Upper lobe of right lung (tissue), 1 donor: Measurements from ENCODE around the gene TYSND1. TPM values are rescaled to one million over a fixed set of nuclear protein-coding genes. Genes with fewer than 3 reads are reported as not detected.
"Not testable (repeated sequence)": the region's sequence is repeated elsewhere in the genome, so short reads cannot be mapped to it uniquely, and the experiment has no call there.

Source experiments
- ATAC-seq: fragments of 200-7000 bp; cut with Tn5 transposase; one replicate; pipeline ENCODE4 v1.9.1; 2020; ENCODE audit warnings: mild to moderate bottlenecking, moderate library complexity
- DNase-seq: peaks from one replicate; pipeline ENCODE4 v3.0.0-alpha.2; 2020
- H3K27ac ChIP-seq: fragments of 200-600 bp; one replicate; pipeline ENCODE4 v1.8.0; 2022
- H3K27me3 ChIP-seq: fragments of 200-600 bp; one replicate; pipeline ENCODE4 v1.8.0; 2022; ENCODE audit warnings: mild to moderate bottlenecking
- H3K36me3 ChIP-seq: fragments of 200-600 bp; one replicate; pipeline ENCODE4 v1.8.0; 2022
- H3K4me1 ChIP-seq: fragments of 200-600 bp; one replicate; pipeline ENCODE4 v1.8.0; 2022
- H3K4me3 ChIP-seq: fragments of 200-600 bp; one replicate; pipeline ENCODE4 v1.8.0; 2022; ENCODE audit warnings: mild to moderate bottlenecking
- H3K9me3 ChIP-seq: fragments of 200-600 bp; one replicate; pipeline ENCODE4 v1.8.0; 2022
- CTCF ChIP-seq: fragments of 200-600 bp; IDR thresholded peaks from one replicate; pipeline ENCODE4 v1.8.0; 2022; ENCODE audit warnings: antibody characterized with exemption
- intact Hi-C: fragments of 100-400 bp; cut with DNase I; formaldehyde crosslinking; loops from one replicate; pipeline ENCODE4 v1.11.0; 2022
- total RNA-seq: library from RNA; stranded (reverse); fragmentation: NEBNext Ultra II Directional; extraction: Animal tissue kit (Norgen Biotek cat#: 25700); gene quantifications from one replicate; pipeline ENCODE4 v1.2.1, GENCODE V29; 2021
- donor health status: DM: no; HTN: yes; CAD: no; lungs with severe emphysema.

Gene TYSND1
- total RNA-seq, 1 donor from 2014 or later, result 12.5 TPM

- ATAC-seq, result no peak
- no peak for DNase-seq
- Histone ChIP-seq H3K9me3 (no peaks in the 10 kb centered on the region), H3K4me1 (peaks cover 45% of the 10 kb centered on the region), H3K27ac (no peak overlapping the region), H3K27me3 (no peaks in the 10 kb centered on the region), H3K4me3 (no peak overlapping the region), H3K36me3 (peaks cover 53% of the 10 kb centered on the region)
- no peak for TF ChIP-seq CTCF
- intact Hi-C loops, result no loop called here
Measured at GRCh38 chr10:70162151-70162891, 15.8 kb upstream of the TYSND1 start.

GRCh38 chr10:70160798-70161197 lies 14.3 kb upstream of the TYSND1 start:
- no peak for TF ChIP-seq CTCF

GRCh38 chr10:70159366-70159765 lies 12.9 kb upstream of the TYSND1 start:
- DNase-seq, H3K27ac ChIP-seq, ATAC-seq, H3K9me3 ChIP-seq, H3K4me3 ChIP-seq, H3K27me3 ChIP-seq, intact Hi-C loops: not testable (repeated sequence)
- peaks cover 67% of the 10 kb centered on the region for H3K36me3 ChIP-seq
- H3K4me1 ChIP-seq, result peaks cover 27% of the 10 kb centered on the region

More at GRCh38 chr10:70160798-70161197, 14.3 kb upstream of the TYSND1 start:
- Histone ChIP-seq H3K4me3 (no peak overlapping the region), H3K27ac (no peak overlapping the region), H3K27me3 (no peaks in the 10 kb centered on the region), H3K9me3 (no peaks in the 10 kb centered on the region), H3K4me1 (peaks cover 35% of the 10 kb centered on the region), H3K36me3 (peaks cover 59% of the 10 kb centered on the region)
- intact Hi-C loops, result no loop called here
- ATAC-seq, result no peak
- no peak for DNase-seq

- intact Hi-C loops, result no loop called here
Measured at GRCh38 chr10:70158113-70158512, 11.6 kb upstream of the TYSND1 start.

GRCh38 chr10:70155255-70155838 lies 8.8 kb upstream of the TYSND1 start:
- H3K4me3 ChIP-seq, result no peak overlapping the region
- H3K4me1 ChIP-seq, result no peaks in the 10 kb centered on the region
- DNase-seq (no peak), ATAC-seq (no peak)
- H3K36me3 ChIP-seq, result peaks cover 94% of the 10 kb centered on the region
- H3K9me3 ChIP-seq, result no peaks in the 10 kb centered on the region
- H3K27ac ChIP-seq, result no peak overlapping the region
- no peaks in the 10 kb centered on the region for H3K27me3 ChIP-seq
- intact Hi-C loops, result no loop called here
- no peak for TF ChIP-seq CTCF

More at GRCh38 chr10:70158113-70158512, 11.6 kb upstream of the TYSND1 start:
- H3K4me3 ChIP-seq, result no peak overlapping the region
- H3K9me3 ChIP-seq, result no peaks in the 10 kb centered on the region
- no peaks in the 10 kb centered on the region for H3K27me3 ChIP-seq
- peaks cover 80% of the 10 kb centered on the region for H3K36me3 ChIP-seq
- H3K27ac ChIP-seq, result no peak overlapping the region
- peaks cover 15% of the 10 kb centered on the region for H3K4me1 ChIP-seq
- no peak for TF ChIP-seq CTCF
- ATAC-seq (no peak), DNase-seq (no peak)

GRCh38 chr10:70148516-70148915 lies 2.0 kb upstream of the TYSND1 start:
- Histone ChIP-seq H3K27me3 (no peaks in the 10 kb centered on the region), H3K4me1 (peaks cover 10% of the 10 kb centered on the region), H3K36me3 (peaks cover 54% of the 10 kb centered on the region), H3K27ac (no peak overlapping the region), H3K9me3 (no peaks in the 10 kb centered on the region), H3K4me3 (no peak overlapping the region)
- intact Hi-C loops, result no loop called here
- TF ChIP-seq CTCF, result no peak
- DNase-seq (no peak), ATAC-seq (no peak)
